Ascending aorta (tissue), 2 donors: ENCODE data around the gene COX7A1. TPM values are rescaled to one million over a fixed set of nuclear protein-coding genes. Genes with fewer than 3 reads are reported as not detected.

Source experiments
- DNase-seq, 2 donors: peaks; one replicate each; pipeline ENCODE4 v3.0.0-alpha.2; 2019; ENCODE audit warnings: low spot score in 2 of 2
- H3K27ac ChIP-seq, 2 donors: fragments of 200-600 bp; sonication (generic); one replicate each; pipeline ENCODE4 v1.5.1; 2016 to 2017; ENCODE audit warnings: mild to moderate bottlenecking in 1 of 2
- H3K27me3 ChIP-seq: fragments of 200-600 bp; sonication (generic); one replicate; pipeline ENCODE4 v1.5.1; 2017
- H3K36me3 ChIP-seq, 2 donors: fragments of 200-600 bp; sonication (generic); one replicate each; pipeline ENCODE4 v1.5.1; 2016
- H3K4me1 ChIP-seq, 2 donors: fragments of 200-600 bp; sonication (generic); one replicate each; pipeline ENCODE4 v1.5.1; 2016 to 2017; ENCODE audit warnings: mild to moderate bottlenecking in 1 of 2
- H3K4me3 ChIP-seq, 2 donors: fragments of 200-600 bp; sonication (generic); one replicate each; pipeline ENCODE4 v1.5.1; 2016 to 2017; ENCODE audit warnings: mild to moderate bottlenecking in 1 of 2
- H3K9me3 ChIP-seq, 2 donors: fragments of 200-600 bp; sonication (generic); one replicate each; pipeline ENCODE4 v1.5.1; 2016
- intact Hi-C: fragments of 100-400 bp; cut with DNase I; formaldehyde crosslinking; loops from one replicate; pipeline ENCODE4 v1.15.1; 2023
- total RNA-seq: library from RNA; depleted of rRNA; stranded (reverse); fragments of >200 nt; gene quantifications from one replicate; pipeline ENCODE4 v1.1.0, GENCODE V29; 2016
- TF ChIP-seq, protein P1 (sequence below), 3 experiments: fragments of 200-600 bp in 2 of 3; fragments of 450-650 bp in 1 of 3; sonication (generic) in 2 of 3; IDR thresholded peaks; one replicate each; pipeline ENCODE4 v1.5.1; 2016 to 2019; ENCODE audit warnings: antibody characterized with exemption in 3 of 3, mild to moderate bottlenecking in 1 of 3, moderate library complexity in 1 of 3

The COX7A1 gene
- total RNA-seq, 1 donor from 2014 or later = 51.2 TPM

DNA sequence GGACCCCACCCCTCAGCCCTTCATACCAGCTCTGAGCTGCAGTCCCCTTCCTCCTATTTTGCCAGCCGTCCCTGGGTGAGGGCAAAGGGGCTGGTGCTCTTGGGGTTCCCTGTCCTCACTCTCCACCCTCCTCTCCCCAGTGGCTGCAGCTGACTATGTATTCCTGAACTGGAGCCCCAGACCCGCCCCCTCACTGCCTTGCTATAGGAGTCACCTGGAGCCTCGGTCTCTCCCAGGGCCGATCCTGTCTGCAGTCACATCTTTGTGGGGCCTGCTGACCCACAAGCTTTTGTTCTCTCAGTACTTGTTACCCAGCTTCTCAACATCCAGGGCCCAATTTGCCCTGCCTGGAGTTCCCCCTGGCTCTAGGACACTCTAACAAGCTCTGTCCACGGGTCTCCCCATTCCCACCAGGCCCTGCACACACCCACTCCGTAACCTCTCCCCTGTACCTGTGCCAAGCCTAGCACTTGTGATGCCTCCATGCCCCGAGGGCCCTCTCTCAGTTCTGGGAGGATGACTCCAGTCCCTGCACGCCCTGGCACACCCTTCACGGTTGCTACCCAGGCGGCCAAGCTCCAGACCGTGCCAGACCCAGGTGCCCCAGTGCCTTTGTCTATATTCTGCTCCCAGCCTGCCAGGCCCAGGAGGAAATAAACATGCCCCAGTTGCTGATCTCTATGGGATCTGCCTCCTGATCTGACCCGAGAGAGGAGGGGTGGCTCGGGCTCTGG lies 2.4 kb downstream of the COX7A1 start:
- no peaks in the 10 kb centered on the region for H3K27me3 ChIP-seq
- no peaks in the 10 kb centered on the region for H3K9me3 ChIP-seq
- peaks cover 55 to 58% of the 10 kb centered on the region in 2 donors for H3K36me3 ChIP-seq
- H3K27ac ChIP-seq = peak overlapping the region; percentile 99 to 100
- TF ChIP-seq, protein P1, sequence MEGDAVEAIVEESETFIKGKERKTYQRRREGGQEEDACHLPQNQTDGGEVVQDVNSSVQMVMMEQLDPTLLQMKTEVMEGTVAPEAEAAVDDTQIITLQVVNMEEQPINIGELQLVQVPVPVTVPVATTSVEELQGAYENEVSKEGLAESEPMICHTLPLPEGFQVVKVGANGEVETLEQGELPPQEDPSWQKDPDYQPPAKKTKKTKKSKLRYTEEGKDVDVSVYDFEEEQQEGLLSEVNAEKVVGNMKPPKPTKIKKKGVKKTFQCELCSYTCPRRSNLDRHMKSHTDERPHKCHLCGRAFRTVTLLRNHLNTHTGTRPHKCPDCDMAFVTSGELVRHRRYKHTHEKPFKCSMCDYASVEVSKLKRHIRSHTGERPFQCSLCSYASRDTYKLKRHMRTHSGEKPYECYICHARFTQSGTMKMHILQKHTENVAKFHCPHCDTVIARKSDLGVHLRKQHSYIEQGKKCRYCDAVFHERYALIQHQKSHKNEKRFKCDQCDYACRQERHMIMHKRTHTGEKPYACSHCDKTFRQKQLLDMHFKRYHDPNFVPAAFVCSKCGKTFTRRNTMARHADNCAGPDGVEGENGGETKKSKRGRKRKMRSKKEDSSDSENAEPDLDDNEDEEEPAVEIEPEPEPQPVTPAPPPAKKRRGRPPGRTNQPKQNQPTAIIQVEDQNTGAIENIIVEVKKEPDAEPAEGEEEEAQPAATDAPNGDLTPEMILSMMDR (IDR thresholded peaks at IDR 0.05) = no peak
- DNase-seq = no peak
- H3K4me1 ChIP-seq = peaks cover 4 to 17% of the 10 kb centered on the region in 2 donors
- intact Hi-C loops = loop anchor here (5.0 kb wide), 1 partner anchor 393 kb away; the partner anchor contains the start of genes HSPB6 and PROSER3
- H3K4me3 ChIP-seq = no peak overlapping the region

DNA sequence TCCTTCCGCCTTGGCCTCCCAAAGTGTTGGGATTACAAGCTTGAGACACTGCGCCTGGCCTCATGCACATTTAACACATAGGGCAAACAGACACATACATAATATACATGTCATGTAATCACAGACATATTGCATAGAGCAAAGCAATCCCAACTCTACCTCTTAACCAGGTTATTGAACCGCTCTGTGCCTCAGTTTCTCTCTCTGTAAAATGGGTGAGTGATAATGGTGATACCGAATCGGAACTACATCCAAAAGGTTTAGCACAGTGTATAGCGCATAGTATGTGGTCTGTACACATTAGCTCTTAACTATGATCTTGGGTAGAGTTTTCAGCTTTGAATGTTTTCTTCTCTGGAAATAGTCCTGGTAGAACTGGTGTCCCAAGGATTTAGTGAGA lies 7.6 kb downstream of the COX7A1 start:
- Histone ChIP-seq H3K36me3 (peaks cover 73 to 76% of the 10 kb centered on the region in 2 donors), H3K4me3 (no peak overlapping the region), H3K9me3 (no peaks in the 10 kb centered on the region), H3K27ac (no peak overlapping the region), H3K4me1 (peaks cover 6% of the 10 kb centered on the region in 2 donors), H3K27me3 (no peaks in the 10 kb centered on the region)
- DNase-seq = no peak
- intact Hi-C loops = no loop called here
- TF ChIP-seq, protein P1 (IDR thresholded peaks at IDR 0.05) = no peak

DNA sequence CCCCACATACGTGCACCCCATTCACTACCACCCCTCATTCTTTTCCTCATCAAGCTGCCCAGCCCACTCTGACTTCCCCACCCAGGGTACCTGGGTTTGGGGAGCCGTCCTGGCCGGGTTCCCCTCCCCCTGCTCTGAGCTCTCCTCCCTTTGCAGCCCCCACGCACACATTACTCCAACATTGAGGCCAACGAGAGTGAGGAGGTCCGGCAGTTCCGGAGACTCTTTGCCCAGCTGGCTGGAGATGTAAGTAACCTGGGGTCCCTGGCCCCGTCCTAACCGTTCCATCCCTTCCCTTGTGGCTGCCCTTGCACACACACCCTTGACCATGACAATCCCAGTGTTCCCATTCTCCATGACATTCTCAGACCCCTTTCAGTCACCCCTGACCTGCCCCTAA lies 9.8 kb downstream of the COX7A1 start:
- Histone ChIP-seq H3K27ac (peak overlapping the region; percentile 96 to 97), H3K9me3 (no peaks in the 10 kb centered on the region), H3K4me1 (peaks cover 6 to 10% of the 10 kb centered on the region in 2 donors), H3K4me3 (no peak overlapping the region), H3K36me3 (peaks cover 55% of the 10 kb centered on the region in 2 donors), H3K27me3 (no peaks in the 10 kb centered on the region)
- intact Hi-C loops = no loop called here
- TF ChIP-seq, protein P1 (IDR thresholded peaks at IDR 0.05) = no peak
- DNase-seq = no peak

DNA sequence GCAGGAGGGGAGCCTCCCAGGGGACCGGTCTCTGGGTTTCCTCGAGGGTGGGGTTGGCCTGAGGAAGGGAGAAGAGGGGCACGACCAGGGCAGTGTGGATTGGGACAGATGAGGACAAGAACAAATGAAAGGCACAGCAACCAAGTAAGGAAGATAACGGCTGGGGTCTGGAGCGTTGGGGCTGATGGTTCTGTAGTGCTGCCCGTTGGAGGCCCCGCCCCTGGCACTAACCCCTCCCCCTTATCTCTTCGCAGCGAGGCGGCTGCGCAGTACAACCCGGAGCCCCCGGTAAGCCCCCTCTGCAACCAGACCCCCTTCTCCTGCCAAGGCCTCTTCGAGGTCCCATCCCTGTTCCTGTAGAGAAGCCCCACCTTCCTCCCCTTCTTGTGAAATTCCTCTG lies 10.2 kb downstream of the COX7A1 start:
- H3K27me3 ChIP-seq = no peaks in the 10 kb centered on the region
- DNase-seq = no peak
- TF ChIP-seq, protein P1 (IDR thresholded peaks at IDR 0.05) = no peak
- peaks cover 6 to 10% of the 10 kb centered on the region in 2 donors for H3K4me1 ChIP-seq
- H3K36me3 ChIP-seq = peaks cover 50% of the 10 kb centered on the region in 2 donors
- H3K27ac ChIP-seq = peak overlapping the region; percentile 96 to 97
- peak overlapping the region in 1 of 2 donors; percentile 82 for H3K4me3 ChIP-seq
- no peaks in the 10 kb centered on the region for H3K9me3 ChIP-seq
- intact Hi-C loops = no loop called here

DNA sequence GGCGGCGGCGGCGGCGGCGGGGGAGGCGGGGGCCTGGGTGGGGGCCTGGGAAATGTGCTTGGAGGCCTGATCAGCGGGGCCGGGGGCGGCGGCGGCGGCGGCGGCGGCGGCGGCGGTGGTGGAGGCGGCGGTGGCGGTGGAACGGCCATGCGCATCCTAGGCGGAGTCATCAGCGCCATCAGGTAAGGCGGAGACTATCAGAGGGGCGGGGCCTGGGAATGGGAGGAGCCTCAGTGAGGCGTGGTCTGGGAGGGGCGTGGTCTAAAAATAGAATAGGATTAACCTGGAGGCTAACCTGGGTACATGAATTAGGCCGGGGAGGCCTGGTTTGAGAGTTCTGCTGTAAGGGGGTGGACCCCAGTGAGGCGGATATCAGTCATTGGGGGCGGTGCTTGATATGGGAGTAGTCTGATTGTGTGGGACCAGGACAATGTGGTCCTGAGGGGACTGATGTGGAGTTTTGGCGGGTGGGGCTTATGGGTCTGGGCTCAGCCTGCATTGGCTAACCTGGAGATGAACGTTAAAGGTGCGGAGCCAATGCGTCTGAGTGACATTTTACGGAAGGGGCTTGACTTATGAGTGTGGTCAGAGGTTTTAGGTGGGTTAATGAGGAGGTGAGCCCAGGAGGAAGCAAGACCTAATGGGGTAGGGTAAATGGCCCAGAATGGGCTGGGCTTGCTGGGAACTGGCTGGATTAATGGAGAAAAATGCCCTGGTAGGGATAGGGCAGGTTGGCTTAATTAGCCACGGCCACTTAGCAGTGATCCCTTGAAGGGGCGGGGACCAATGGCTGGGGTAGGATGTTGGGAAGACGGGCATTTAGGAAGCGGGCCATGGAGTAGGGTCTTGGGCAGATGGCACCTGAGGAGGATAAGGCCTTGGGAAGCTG lies 11.0 kb downstream of the COX7A1 start:
- no peaks in the 10 kb centered on the region for H3K27me3 ChIP-seq
- peak overlapping the region; percentile 80 to 82 for H3K4me3 ChIP-seq
- peak overlapping the region; percentile 96 to 97 for H3K27ac ChIP-seq
- TF ChIP-seq, protein P1 (IDR thresholded peaks at IDR 0.05) = no peak
- peaks cover 6 to 16% of the 10 kb centered on the region in 2 donors for H3K4me1 ChIP-seq
- intact Hi-C loops = loop anchor here (1.0 kb wide), 2 partner anchors 26 to 73 kb away; partner anchors contain the start of genes TBCB and ZNF565
- DNase-seq = peak; percentile 64 to 95
- H3K36me3 ChIP-seq = peaks cover 43% of the 10 kb centered on the region in 2 donors
- no peaks in the 10 kb centered on the region for H3K9me3 ChIP-seq
